WTC11 (cell line): ENCODE results near the gene ROBO2. TPM values are rescaled to one million over a fixed set of nuclear protein-coding genes. Genes with fewer than 3 reads are reported as not detected.

Experiments used
- ATAC-seq: fragments of 200-7000 bp; cut with Tn5 transposase; 2 replicates; pipeline ENCODE4 v1.10.0; 2021; ENCODE audit warnings: mild to moderate bottlenecking, moderate library complexity
- CTCF ChIA-PET: fragments of 300-600 bp; sonication (Branson Sonifier 250); formaldehyde crosslinking; loops from one replicate; lab custom pipeline; 2021; ENCODE audit warnings: antibody characterized with exemption; lab: Charles Lee
- POLR2A ChIA-PET: fragments of 350-600 bp; sonication (Branson Sonifier 250); formaldehyde crosslinking; loops from one replicate; lab custom pipeline; 2021; ENCODE audit warnings: antibody characterized with exemption; lab: Charles Lee
- DNase-seq: peaks from one replicate; pipeline ENCODE4 v3.0.0; 2021; ENCODE audit warnings: low spot score
- H3K27ac Mint-ChIP-seq: 2 replicates; pipeline ENCODE4 v1.8.0; 2021; ENCODE audit warnings: mixed read lengths
- H3K27me3 Mint-ChIP-seq: 2 replicates; pipeline ENCODE4 v1.8.0; 2021; ENCODE audit warnings: low read depth, mild to moderate bottlenecking, moderate library complexity, mixed read lengths
- H3K36me3 Mint-ChIP-seq: 2 replicates; pipeline ENCODE4 v1.8.0; 2021; ENCODE audit warnings: mixed read lengths
- H3K4me1 Mint-ChIP-seq: 2 replicates; pipeline ENCODE4 v1.8.0; 2022; ENCODE audit warnings: mixed read lengths
- H3K4me3 Mint-ChIP-seq: 2 replicates; pipeline ENCODE4 v1.8.0; 2021; ENCODE audit warnings: mild to moderate bottlenecking, moderate library complexity, mixed read lengths
- H3K9me3 Mint-ChIP-seq: 2 replicates; pipeline ENCODE4 v1.8.0; 2021; ENCODE audit warnings: mixed read lengths
- CDX4 ChIP-seq: fragments of 250-450 bp; sonication (Bioruptor Pico); IDR thresholded peaks from 2 replicates; pipeline ENCODE4 v1.9.0; 2021; ENCODE audit warnings: moderate library complexity, mild to moderate bottlenecking, inconsistent platforms, borderline replicate concordance
- CREB1 ChIP-seq: sonication (generic); formaldehyde crosslinking; IDR thresholded peaks from 2 replicates; pipeline ENCODE4 v1.8.0; 2023; ENCODE audit warnings: mild to moderate bottlenecking, missing genetic modification reagents
- CTCF ChIP-seq: fragments of 200-600 bp; IDR thresholded peaks from 2 replicates; pipeline ENCODE4 v1.8.0; 2022; ENCODE audit warnings: antibody characterized with exemption
- ELF4 ChIP-seq: sonication (generic); formaldehyde crosslinking; IDR thresholded peaks from 2 replicates; pipeline ENCODE4 v1.8.1; 2022; ENCODE audit warnings: low read depth, mild to moderate bottlenecking, moderate library complexity, missing genetic modification reagents
- EMX1 ChIP-seq: fragments of 250-450 bp; sonication (Bioruptor Pico); IDR thresholded peaks from 2 replicates; pipeline ENCODE4 v1.8.0; 2021; ENCODE audit warnings: mild to moderate bottlenecking
- GABPB1 ChIP-seq: sonication (generic); formaldehyde crosslinking; IDR thresholded peaks from 2 replicates; pipeline ENCODE4 v1.8.1; 2023; ENCODE audit warnings: mild to moderate bottlenecking, missing genetic modification reagents
- GTF2I ChIP-seq: fragments of 250-450 bp; sonication (Bioruptor Pico); conservative IDR thresholded peaks from 2 replicates; pipeline ENCODE4 v1.4.0; 2021; ENCODE audit warnings: mild to moderate bottlenecking
- HMGXB4 ChIP-seq: sonication (generic); formaldehyde crosslinking; IDR thresholded peaks from 2 replicates; pipeline ENCODE4 v1.8.1; 2023; ENCODE audit warnings: mild to moderate bottlenecking, moderate library complexity, missing genetic modification reagents
- IRF1 ChIP-seq: sonication (generic); formaldehyde crosslinking; IDR thresholded peaks from 2 replicates; pipeline ENCODE4 v1.8.0; 2023; ENCODE audit warnings: missing genetic modification reagents
- JAZF1 ChIP-seq: fragments of 250-450 bp; sonication (Bioruptor Pico); IDR thresholded peaks from 2 replicates; pipeline ENCODE4 v1.9.0; 2021; ENCODE audit warnings: moderate library complexity, mild to moderate bottlenecking, inconsistent platforms
- MLX ChIP-seq: sonication (generic); formaldehyde crosslinking; IDR thresholded peaks from 2 replicates; pipeline ENCODE4 v1.8.1; 2023; ENCODE audit warnings: mild to moderate bottlenecking, missing genetic modification reagents, moderate library complexity
- MYBL2 ChIP-seq: sonication (generic); formaldehyde crosslinking; IDR thresholded peaks from 2 replicates; pipeline ENCODE4 v1.8.1; 2023; ENCODE audit warnings: mild to moderate bottlenecking, moderate library complexity, missing genetic modification reagents
- NFE2L1 ChIP-seq: sonication (generic); formaldehyde crosslinking; IDR thresholded peaks from 2 replicates; pipeline ENCODE4 v1.8.1; 2023; ENCODE audit warnings: missing genetic modification reagents
- NR2C2 ChIP-seq: sonication (generic); formaldehyde crosslinking; IDR thresholded peaks from 2 replicates; pipeline ENCODE4 v1.8.0; 2022; ENCODE audit warnings: mild to moderate bottlenecking, missing genetic modification reagents
- SMAD3 ChIP-seq: sonication (generic); formaldehyde crosslinking; IDR thresholded peaks from 2 replicates; pipeline ENCODE4 v1.8.0; 2022; ENCODE audit warnings: missing genetic modification reagents, mild to moderate bottlenecking, borderline replicate concordance
- SMAD4 ChIP-seq: sonication (generic); formaldehyde crosslinking; IDR thresholded peaks from 2 replicates; pipeline ENCODE4 v1.8.0; 2022; ENCODE audit warnings: mild to moderate bottlenecking, missing genetic modification reagents
- TCF7 ChIP-seq: sonication (generic); formaldehyde crosslinking; IDR thresholded peaks from 2 replicates; pipeline ENCODE4 v1.8.0; 2022; ENCODE audit warnings: mild to moderate bottlenecking, low read depth, missing genetic modification reagents, moderate library complexity
- USF1 ChIP-seq: sonication (generic); formaldehyde crosslinking; IDR thresholded peaks from 2 replicates; pipeline ENCODE4 v1.8.0; 2022; ENCODE audit warnings: mild to moderate bottlenecking, missing genetic modification reagents
- ZNF138 ChIP-seq: sonication (generic); formaldehyde crosslinking; conservative IDR thresholded peaks from 2 replicates; pipeline ENCODE4 v1.8.1; 2022; ENCODE audit warnings: mild to moderate bottlenecking, moderate library complexity, missing genetic modification reagents
- ZNF425 ChIP-seq: fragments of 250-450 bp; sonication (Bioruptor Pico); conservative IDR thresholded peaks from 2 replicates; pipeline ENCODE4 v1.9.0; 2021; ENCODE audit warnings: mild to moderate bottlenecking
- ZNF671 ChIP-seq: fragments of 250-450 bp; sonication (Bioruptor Pico); IDR thresholded peaks from 2 replicates; pipeline ENCODE4 v1.8.0; 2021; ENCODE audit warnings: mild to moderate bottlenecking
- ZSCAN18 ChIP-seq: fragments of 250-450 bp; sonication (Bioruptor Pico); IDR thresholded peaks from 2 replicates; pipeline ENCODE4 v2.1.2; 2022; ENCODE audit warnings: mild to moderate bottlenecking, moderate library complexity
- total RNA-seq: library from RNA; stranded (reverse); gene quantifications from 3 replicates; pipeline ENCODE4 v1.2.3, GENCODE V29; 2021

ROBO2 gene
- total RNA-seq, 1 experiment from 2014 or later = 11.7 TPM

GRCh38 chr3:77595371-77595870 lies 555.5 kb downstream of the ROBO2 start (continued):
- TF ChIP-seq MLX (CRISPR knock-in tag) = no peak
- TF ChIP-seq ZNF425 = no peak
- TF ChIP-seq ELF4 (CRISPR knock-in tag) = no peak
- no peak for TF ChIP-seq SMAD3 (CRISPR knock-in tag)
- TF ChIP-seq IRF1 (CRISPR knock-in tag) = no peak
- TF ChIP-seq MYBL2 = no peak
- TF ChIP-seq SMAD4 (CRISPR knock-in tag) = no peak
- TF ChIP-seq CREB1 (CRISPR knock-in tag) = no peak
- no peak for TF ChIP-seq CTCF
- TF ChIP-seq HMGXB4 (CRISPR knock-in tag) = no peak
- no peak for TF ChIP-seq ZNF138 (CRISPR knock-in tag)
- TF ChIP-seq TCF7 (CRISPR knock-in tag) = no peak
- TF ChIP-seq NFE2L1 (CRISPR knock-in tag) = no peak
- no peak for TF ChIP-seq GTF2I (CRISPR knock-in tag)

- POLR2A ChIA-PET = no interaction called here
- no peaks in the 10 kb centered on the region for H3K27me3 Mint-ChIP-seq
- H3K27ac Mint-ChIP-seq = no peak overlapping the region
These were observed 560.0 kb downstream of the ROBO2 start for GRCh38 chr3:77599948-77600347.

GRCh38 chr3:77601823-77602415 lies 562.0 kb downstream of the ROBO2 start:
- Mint-ChIP-seq H3K36me3 (0 out of 2 replicates have a peak, but pooled peaks cover 2% of the 10 kb centered on the region), H3K27ac (no peak overlapping the region), H3K4me3 (no peak overlapping the region), H3K9me3 (0 out of 2 replicates have a peak, but pooled peaks cover 3% of the 10 kb centered on the region), H3K27me3 (no peaks in the 10 kb centered on the region), H3K4me1 (peaks cover 12% of the 10 kb centered on the region)
- ATAC-seq (no peak), DNase-seq (no peak)
- ChIA-PET POLR2A (no interaction called here), CTCF (no interaction called here)
- no peak for TF ChIP-seq JAZF1
- TF ChIP-seq EMX1 (CRISPR knock-in tag) = no peak
- TF ChIP-seq USF1 (CRISPR knock-in tag) = no peak
- no peak for TF ChIP-seq ZSCAN18 (CRISPR knock-in tag)
- no peak for TF ChIP-seq CDX4
- TF ChIP-seq ZNF671 (CRISPR knock-in tag) = no peak

More at GRCh38 chr3:77599948-77600347, 560.0 kb downstream of the ROBO2 start:
- H3K4me1 Mint-ChIP-seq = 0 out of 2 replicates have a peak, but pooled peaks cover 3% of the 10 kb centered on the region
- H3K9me3 Mint-ChIP-seq = 0 out of 2 replicates have a peak, but pooled peaks cover 3% of the 10 kb centered on the region
- 0 out of 2 replicates have a peak, but pooled peaks cover 2% of the 10 kb centered on the region for H3K36me3 Mint-ChIP-seq
- ATAC-seq (no peak), DNase-seq (no peak)
- CTCF ChIA-PET = no interaction called here
- no peak overlapping the region for H3K4me3 Mint-ChIP-seq
- no peak for TF ChIP-seq GABPB1
- TF ChIP-seq NR2C2 (CRISPR knock-in tag) = no peak
- TF ChIP-seq, all 79 proteins: peak for 0
